HG03460 (cell line): Measurements from ENCODE around the gene CA11.
"Not testable (repeated sequence)": the region's sequence is repeated elsewhere in the genome, so short reads cannot be mapped to it uniquely, and the experiment has no call there.

Experiments used
- ATAC-seq: cut with Tn5 transposase; IDR thresholded peaks from one replicate; pipeline ENCODE4 v1.9.1; 2021; ENCODE audit not compliant: unreplicated experiment

The CA11 gene

GRCh38 chr19:48669903-48670668 is 24.1 kb upstream of the CA11 start:
- ATAC-seq: no peak

- no peak for ATAC-seq
These were observed 22.8 kb upstream of the CA11 start for GRCh38 chr19:48668761-48669160.

DNA sequence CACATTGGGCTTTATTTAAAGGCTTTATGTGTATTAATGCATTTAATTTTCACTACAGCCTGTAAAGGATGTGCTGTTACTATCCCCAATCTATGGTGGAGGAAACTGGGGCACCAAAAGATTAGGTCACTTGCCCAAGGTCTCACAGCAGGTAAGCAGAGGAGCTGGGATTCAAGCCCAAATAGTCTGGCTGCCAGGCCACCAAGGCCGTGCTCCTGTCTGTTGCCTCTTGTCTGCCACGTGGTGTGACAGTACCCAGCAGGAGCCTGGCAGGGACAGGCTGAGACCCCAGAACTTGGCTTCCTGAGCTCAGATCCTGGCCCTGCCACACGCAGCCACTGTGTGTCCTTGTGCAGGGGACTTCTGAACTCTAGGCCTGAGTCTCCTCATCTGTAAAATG is 22.3 kb upstream of the CA11 start:
- no peak for ATAC-seq

GRCh38 chr19:48665786-48666185 is 19.8 kb upstream of the CA11 start:
- ATAC-seq: no peak

DNA sequence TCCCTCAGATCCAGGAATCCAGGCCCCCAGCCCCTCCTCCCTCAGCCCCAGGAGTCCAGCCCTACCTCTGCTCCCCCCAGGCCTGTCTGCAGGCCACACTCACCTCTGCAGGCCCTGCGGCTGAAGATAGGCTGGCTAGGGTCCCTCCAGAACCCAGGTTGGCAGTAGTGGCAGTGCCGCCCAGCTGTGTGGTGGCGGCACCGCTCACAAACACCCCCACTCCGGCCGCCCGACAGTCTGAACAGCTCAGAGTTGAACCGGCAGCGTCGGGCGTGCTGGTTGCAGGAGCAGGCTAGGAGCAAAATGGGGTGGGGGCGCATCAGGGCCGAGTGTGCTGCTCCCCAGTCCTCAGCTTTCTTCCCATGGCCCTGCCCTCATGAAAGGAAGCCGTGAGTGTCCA is 18.5 kb upstream of the CA11 start:
- no peak for ATAC-seq

- ATAC-seq: no peak
These were observed 17.7 kb upstream of the CA11 start for GRCh38 chr19:48663667-48664066.

DNA sequence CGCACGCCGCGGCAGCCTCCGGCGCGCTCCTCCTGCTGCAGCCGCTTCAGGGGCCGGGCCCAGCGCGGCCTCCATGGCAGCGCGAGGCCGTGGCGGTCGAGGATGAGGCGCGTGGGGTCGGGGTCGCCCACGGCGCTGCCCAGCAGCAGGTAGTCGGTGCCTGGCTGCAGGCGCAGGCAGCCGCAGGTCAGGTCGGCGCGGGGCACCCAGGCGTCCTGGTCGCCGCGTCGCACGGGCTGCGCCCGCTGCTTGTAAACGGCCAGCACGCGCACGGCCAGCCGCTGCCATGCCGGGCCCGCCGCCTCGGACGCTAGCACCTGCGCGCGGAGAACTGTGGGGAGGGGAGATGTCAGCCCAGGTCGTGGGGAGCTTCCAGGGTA is 15.7 kb upstream of the CA11 start:
- ATAC-seq: no peak

- ATAC-seq: peak; percentile 84
These were observed 15.1 kb upstream of the CA11 start for GRCh38 chr19:48660852-48661710.

DNA sequence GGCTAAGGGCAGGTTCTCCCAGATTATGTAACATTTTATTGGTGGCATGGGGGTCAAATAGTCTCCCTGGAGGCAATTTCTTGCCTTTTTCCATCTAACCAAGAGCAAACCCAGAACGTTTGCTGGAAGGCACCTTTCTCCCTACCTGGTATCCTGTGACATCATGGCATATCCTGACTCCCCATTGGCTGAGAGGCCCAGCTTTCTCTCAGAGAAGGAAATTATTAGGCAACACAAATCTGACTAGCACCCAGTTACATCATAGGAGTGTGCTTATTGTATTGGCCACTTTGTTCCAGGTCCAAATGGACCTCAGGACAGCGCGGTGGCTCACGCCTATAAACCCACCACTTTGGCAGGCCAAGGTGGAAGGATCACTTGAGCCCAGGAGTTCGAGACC is 13.8 kb upstream of the CA11 start:
- no peak for ATAC-seq

GRCh38 chr19:48658483-48658882 is 12.5 kb upstream of the CA11 start:
- no peak for ATAC-seq

- ATAC-seq: not testable (repeated sequence)
These were observed 11.8 kb upstream of the CA11 start for GRCh38 chr19:48657828-48658227.

- no peak for ATAC-seq
These were observed 11.0 kb upstream of the CA11 start for GRCh38 chr19:48656840-48657474.

GRCh38 chr19:48654299-48655059 is 8.5 kb upstream of the CA11 start:
- ATAC-seq: no peak

- ATAC-seq: no peak
These were observed 5.7 kb upstream of the CA11 start for GRCh38 chr19:48651683-48652048.

DNA sequence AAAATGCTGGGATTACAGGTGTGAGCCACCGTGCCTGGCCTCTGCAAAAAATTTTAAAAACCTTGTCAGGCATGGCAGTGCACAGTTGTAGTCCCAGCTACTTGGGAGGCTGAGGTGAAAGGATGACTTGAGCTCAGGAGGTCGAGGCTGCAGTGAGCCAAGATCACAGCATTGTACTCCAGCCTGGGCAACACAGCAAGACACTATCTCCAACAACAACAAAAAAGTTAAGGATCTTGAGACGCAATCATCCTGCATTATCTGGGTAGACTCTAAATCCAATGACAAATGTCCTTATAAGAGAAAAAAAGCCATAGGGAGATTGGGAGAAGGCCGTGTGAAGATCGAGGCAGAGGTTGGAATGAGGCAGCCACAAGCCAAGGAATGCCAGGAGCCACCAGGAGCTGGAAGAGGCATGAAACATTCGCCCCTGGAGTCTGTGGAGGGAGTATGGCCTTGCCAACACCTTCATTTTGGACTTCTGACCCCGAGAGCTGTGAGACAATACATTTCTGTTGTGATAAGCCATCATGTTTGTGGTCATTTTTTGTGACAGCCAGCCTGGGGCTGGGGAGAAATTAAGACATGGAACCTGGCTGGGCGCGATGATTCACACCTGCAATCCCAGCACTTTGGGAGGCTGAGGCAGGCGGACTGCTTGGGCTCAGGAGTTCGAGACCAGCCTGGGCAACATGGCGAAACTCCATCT is 5.1 kb upstream of the CA11 start:
- ATAC-seq: no peak

- no peak for ATAC-seq
These were observed 2.1 kb upstream of the CA11 start for GRCh38 chr19:48648134-48648533.

DNA sequence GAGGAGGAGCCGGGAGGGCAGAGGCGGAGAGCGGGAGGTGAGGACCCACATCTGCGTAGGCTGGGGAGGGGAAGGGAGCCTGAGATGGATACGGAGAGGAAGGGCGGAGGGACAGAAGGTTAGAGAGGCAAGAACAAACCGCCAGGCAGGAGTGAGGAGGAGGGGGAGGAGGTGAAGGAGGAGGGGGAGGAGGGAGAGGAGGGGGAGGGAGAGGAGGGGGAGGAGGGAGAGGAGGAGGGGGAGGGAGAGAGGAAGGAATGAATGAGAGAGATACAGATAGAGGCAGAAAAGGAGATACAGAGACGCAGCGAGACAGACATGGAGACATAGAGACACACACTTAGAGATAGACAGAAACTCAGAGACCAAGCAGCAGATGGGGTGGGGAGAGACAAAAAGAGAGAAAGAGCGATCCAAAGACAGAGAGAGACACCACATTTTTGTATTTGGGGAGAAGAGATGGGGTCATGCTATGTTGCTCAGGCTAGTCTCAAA is 782 bp upstream of the CA11 start:
- no peak for ATAC-seq

GRCh38 chr19:48645620-48646000 is 377 bp downstream of the CA11 start:
- no peak for ATAC-seq

DNA sequence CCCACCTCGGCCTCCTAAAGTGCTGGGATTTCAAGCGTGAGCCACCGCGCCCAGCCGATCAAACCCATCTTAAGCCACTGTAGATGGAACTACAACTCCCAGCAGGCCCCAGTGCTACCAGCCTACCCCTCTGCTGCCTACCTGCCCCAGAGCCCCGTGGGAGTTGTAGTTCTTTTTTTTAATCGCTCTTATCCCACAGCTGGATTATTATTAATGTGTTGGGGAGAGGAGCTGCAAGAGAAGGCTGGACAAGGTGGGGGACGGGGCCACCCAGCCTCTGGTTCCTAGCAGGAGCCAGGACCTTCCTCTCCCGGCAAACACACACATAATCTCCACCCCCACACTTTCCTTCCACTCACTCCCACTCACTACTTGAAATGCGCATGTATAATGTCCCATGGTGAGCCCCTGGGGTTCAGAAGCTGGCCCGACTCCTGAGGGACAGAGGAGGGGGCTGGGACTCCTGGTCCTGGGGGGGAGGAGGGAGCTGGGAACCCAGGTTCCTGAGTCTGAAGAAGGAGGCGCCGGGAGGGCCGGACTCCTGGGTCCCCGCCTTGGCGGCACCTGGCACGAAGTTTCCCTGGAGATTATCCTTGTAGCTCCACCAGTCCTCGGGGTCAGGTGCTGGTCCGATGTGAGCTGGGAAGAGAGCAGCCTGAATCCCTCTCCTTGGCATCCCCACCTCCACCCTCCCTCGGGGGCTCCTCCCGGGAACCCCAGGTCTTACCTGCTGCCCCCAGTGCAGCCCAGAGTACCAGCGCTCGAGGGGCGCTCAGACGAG is 958 bp downstream of the CA11 start:
- no peak for ATAC-seq

DNA sequence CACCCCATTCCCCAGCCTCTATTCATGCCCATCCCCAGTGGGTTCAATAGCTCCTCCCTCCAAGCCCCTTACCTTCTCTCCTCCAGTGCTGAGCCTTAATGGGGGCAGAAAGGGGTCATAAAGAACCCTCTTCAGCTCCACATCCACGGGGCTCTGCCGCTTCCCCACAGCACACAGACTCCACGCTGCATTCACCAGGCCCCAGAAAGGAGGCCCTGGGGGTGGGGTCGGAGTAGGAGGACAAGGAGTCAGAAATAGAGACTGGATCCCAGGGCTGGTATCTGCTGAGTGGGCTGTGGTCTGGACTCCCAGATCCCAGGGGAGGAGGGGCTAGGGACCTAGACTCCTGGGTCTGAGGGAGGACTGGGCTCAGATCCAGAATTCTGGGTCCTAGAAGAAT is 1.6 kb downstream of the CA11 start:
- no peak for ATAC-seq
